ENCODE data around the gene KIRREL3. TPM values are rescaled to one million over a fixed set of nuclear protein-coding genes. Genes with fewer than 3 reads are reported as not detected.

Gene KIRREL3
- total RNA-seq, 1 experiment from 2014 or later: 0.44 TPM

- ATAC-seq (no peak), DNase-seq (no peak)
- no TSS peak for BruUV-seq (replicated peaks)
- no peak overlapping the region for H3K27ac ChIP-seq (ENCODE audit: low read length)
- ChIA-PET POLR2A (ENCODE audit: unreplicated experiment) (no interaction called here), CTCF (no interaction called here)
- H2AFZ ChIP-seq (ENCODE audit: low read length): no peak overlapping the region
- H3K9me2 ChIP-seq (replicated peaks; ENCODE audit: low read length): no peaks in the 10 kb centered on the region
- H3F3A ChIP-seq (ENCODE audit: low read length, unreplicated experiment): no peaks in the 10 kb centered on the region
- no peaks in the 10 kb centered on the region for H3K36me3 ChIP-seq (ENCODE audit: low read depth, low read length)
- H3K4me1 ChIP-seq (ENCODE audit: insufficient read depth, low read length): no peaks in the 10 kb centered on the region
- peaks cover 21% of the 10 kb centered on the region for H3K27me3 ChIP-seq (ENCODE audit: low read length)
- H3K9me3 ChIP-seq (ENCODE audit: low read length): no peaks in the 10 kb centered on the region
- no peaks in the 10 kb centered on the region for H4K20me1 ChIP-seq (ENCODE audit: low read length)
- no peaks in the 10 kb centered on the region for H3K79me2 ChIP-seq (ENCODE audit: low read length)
- intact Hi-C loops (cut with micrococcal nuclease): no loop called here
- H3K4me2 ChIP-seq (ENCODE audit: low read length): no peak overlapping the region
- H3K4me3 ChIP-seq (ENCODE audit: low read length): no peak overlapping the region
- no peak overlapping the region for H3K9ac ChIP-seq (ENCODE audit: low read length)
- TF ChIP-seq EZH2phosphoT487 (IDR thresholded peaks at IDR 0.05; ENCODE audit: borderline replicate concordance, low read length): no peak
- no peak for TF ChIP-seq EZH2 (IDR thresholded peaks at IDR 0.05; ENCODE audit: low read length, unreplicated experiment)
- TF ChIP-seq CTCF (conservative IDR thresholded peaks at IDR 0.05; ENCODE audit: low read depth, low read length): no peak
Observed at GRCh38 chr11:126469311-126469710, 531.3 kb downstream of the KIRREL3 start.

GRCh38 chr11:126468102-126468521 lies 532.5 kb downstream of the KIRREL3 start:
- Histone ChIP-seq H3K27me3 (ENCODE audit: low read length) (peaks cover 31% of the 10 kb centered on the region), H3K36me3 (ENCODE audit: low read depth, low read length) (no peaks in the 10 kb centered on the region), H3K9ac (ENCODE audit: low read length) (no peak overlapping the region), H3K27ac (ENCODE audit: low read length) (no peak overlapping the region), H3K9me2 (replicated peaks; ENCODE audit: low read length) (no peaks in the 10 kb centered on the region), H3K79me2 (ENCODE audit: low read length) (no peaks in the 10 kb centered on the region), H4K20me1 (ENCODE audit: low read length) (no peaks in the 10 kb centered on the region), H3F3A (ENCODE audit: low read length, unreplicated experiment) (no peaks in the 10 kb centered on the region), H3K9me3 (ENCODE audit: low read length) (no peaks in the 10 kb centered on the region), H3K4me2 (ENCODE audit: low read length) (no peak overlapping the region), H3K4me1 (ENCODE audit: insufficient read depth, low read length) (no peaks in the 10 kb centered on the region), H2AFZ (ENCODE audit: low read length) (no peak overlapping the region), H3K4me3 (ENCODE audit: low read length) (no peak overlapping the region)
- POLR2A ChIA-PET (ENCODE audit: unreplicated experiment): no interaction called here
- CTCF ChIA-PET: no interaction called here
- DNase-seq: no peak
- BruUV-seq (replicated peaks): no TSS peak
- intact Hi-C loops (cut with micrococcal nuclease): no loop called here
- no peak for ATAC-seq
- no peak for TF ChIP-seq EZH2phosphoT487 (IDR thresholded peaks at IDR 0.05; ENCODE audit: borderline replicate concordance, low read length)
- no peak for TF ChIP-seq CTCF (conservative IDR thresholded peaks at IDR 0.05; ENCODE audit: low read depth, low read length)
- TF ChIP-seq EZH2 (IDR thresholded peaks at IDR 0.05; ENCODE audit: low read length, unreplicated experiment): no peak

GRCh38 chr11:126467471-126467870 lies 533.1 kb downstream of the KIRREL3 start:
- Histone ChIP-seq H4K20me1 (ENCODE audit: low read length) (no peaks in the 10 kb centered on the region), H3K4me1 (ENCODE audit: insufficient read depth, low read length) (no peaks in the 10 kb centered on the region), H3K27ac (ENCODE audit: low read length) (no peak overlapping the region), H3K36me3 (ENCODE audit: low read depth, low read length) (no peaks in the 10 kb centered on the region), H3F3A (ENCODE audit: low read length, unreplicated experiment) (no peaks in the 10 kb centered on the region), H3K9ac (ENCODE audit: low read length) (no peak overlapping the region), H3K27me3 (ENCODE audit: low read length) (peaks cover 37% of the 10 kb centered on the region), H3K9me3 (ENCODE audit: low read length) (no peaks in the 10 kb centered on the region), H3K4me2 (ENCODE audit: low read length) (no peak overlapping the region), H3K9me2 (replicated peaks; ENCODE audit: low read length) (no peaks in the 10 kb centered on the region), H3K4me3 (ENCODE audit: low read length) (no peak overlapping the region), H3K79me2 (ENCODE audit: low read length) (no peaks in the 10 kb centered on the region), H2AFZ (ENCODE audit: low read length) (no peak overlapping the region)
- TF ChIP-seq CTCF (conservative IDR thresholded peaks at IDR 0.05; ENCODE audit: low read depth, low read length) (no peak), EZH2phosphoT487 (IDR thresholded peaks at IDR 0.05; ENCODE audit: borderline replicate concordance, low read length) (no peak), EZH2 (IDR thresholded peaks at IDR 0.05; ENCODE audit: low read length, unreplicated experiment) (no peak)
- no TSS peak for BruUV-seq (replicated peaks)
- CTCF ChIA-PET: interaction anchor here (1.3 kb wide), 1 partner anchor 13 kb away, joined by 5 read pairs; no protein-coding TSS in a partner anchor
- no peak for ATAC-seq
- POLR2A ChIA-PET (ENCODE audit: unreplicated experiment): no interaction called here
- no peak for DNase-seq
- intact Hi-C loops (cut with micrococcal nuclease): no loop called here

All from PC-3 (cell line).